Fibroblast of pulmonary artery (primary cell): ENCODE results near the gene WFDC8.

Experiments used
- DNase-seq: peaks from one replicate; pipeline ENCODE4 v3.0.0-alpha.2; 2010; ENCODE audit warnings: low read depth
- H3K4me3 ChIP-seq: replicated peaks from 2 replicates; pipeline ENCODE4 v1.5.1; 2011; ENCODE audit warnings: low read depth, mild to moderate bottlenecking, control low read depth, low read length, moderate library complexity
- CTCF ChIP-seq: IDR thresholded peaks from 2 replicates; pipeline ENCODE4 v1.5.1; 2011; ENCODE audit warnings: mild to moderate bottlenecking, control low read depth, low read length, inconsistent platforms; ENCODE audit errors: missing control alignments

Gene WFDC8

GRCh38 chr20:45550765-45551164, 28.3 kb downstream of the WFDC8 start:
- H3K4me3 ChIP-seq, result no peak overlapping the region
- no peak for DNase-seq
- TF ChIP-seq CTCF, result no peak

- no peak for TF ChIP-seq CTCF
- H3K4me3 ChIP-seq, result no peak overlapping the region
These were observed 30.7 kb downstream of the WFDC8 start for GRCh38 chr20:45548410-45548809.

GRCh38 chr20:45547206-45547770, 31.8 kb downstream of the WFDC8 start, which contains the start of gene EPPIN:
EPPIN (minus strand) TSS chr20:45547401; CDS start chr20:45547357, 44 bp downstream.
- no peak for TF ChIP-seq CTCF
- no peak within 1 kb of the TSS for H3K4me3 ChIP-seq
- DNase-seq, result no peak

More at GRCh38 chr20:45548410-45548809, 30.7 kb downstream of the WFDC8 start:
- DNase-seq, result no peak

DNA sequence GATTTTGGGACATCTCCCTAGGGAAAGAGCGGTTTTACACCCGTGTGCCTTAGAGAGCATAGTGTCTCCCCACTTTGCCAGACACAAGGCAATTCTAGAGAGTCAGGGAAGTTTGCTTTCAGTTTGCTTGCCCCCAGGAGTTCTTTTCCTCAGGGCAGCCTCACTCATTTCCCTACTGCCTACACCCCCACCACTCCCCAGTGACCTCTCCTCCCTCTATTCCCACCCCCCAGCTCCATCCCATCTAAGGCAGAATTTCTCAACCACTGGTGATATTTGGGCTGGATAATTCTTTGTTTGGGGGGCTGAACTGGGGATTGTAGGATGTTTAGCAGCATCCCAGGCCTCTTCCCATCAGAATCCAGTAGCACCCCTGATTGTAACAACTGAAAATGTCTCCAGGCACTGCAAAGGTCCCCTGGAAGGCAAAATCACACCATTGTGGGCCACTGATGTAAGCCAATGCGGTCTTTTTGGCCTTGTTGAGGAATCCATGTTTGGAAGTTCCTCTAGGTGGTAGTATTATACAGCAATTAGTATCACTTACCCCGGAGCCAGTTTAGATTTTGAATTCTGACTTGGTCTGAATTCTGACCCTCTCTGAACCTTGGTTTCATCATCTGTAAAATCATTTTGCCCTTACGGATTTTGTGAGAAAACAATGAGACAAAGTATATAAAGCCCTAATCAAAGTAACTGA, 33.2 kb downstream of the WFDC8 start:
- H3K4me3 ChIP-seq, result no peak overlapping the region
- peak; percentile 40 for DNase-seq
- TF ChIP-seq CTCF, result peak; percentile 38

GRCh38 chr20:45545351-45545750, 33.7 kb downstream of the WFDC8 start:
- DNase-seq, result no peak
- no peak for TF ChIP-seq CTCF
- no peak overlapping the region for H3K4me3 ChIP-seq

GRCh38 chr20:45539382-45539781, 39.7 kb downstream of the WFDC8 start, which contains the start of gene WFDC6:
WFDC6 (minus strand) TSS chr20:45539482; CDS start chr20:45539407, 75 bp downstream.
- DNase-seq, result no peak
- TF ChIP-seq CTCF, result no peak
- no peak within 1 kb of the TSS for H3K4me3 ChIP-seq
